Bronchial epithelial cell (primary cell): ENCODE results near the gene ASAP2. TPM values are rescaled to one million over a fixed set of nuclear protein-coding genes. Genes with fewer than 3 reads are reported as not detected.

Experiments
- DNase-seq: peaks from one replicate; pipeline ENCODE4 v3.0.0-alpha.2; 2010; ENCODE audit warnings: low read depth
- FAIRE-seq: peaks from 2 replicates; lab custom pipeline; 2011; peaks lifted over from hg19 to GRCh38; lab: Jason Lieb, UNC
- H3K27me3 ChIP-seq: 2 replicates; pipeline ENCODE4 v1.5.1; 2011; ENCODE audit warnings: low read length; ENCODE audit not compliant: control insufficient read depth, insufficient read depth
- H3K36me3 ChIP-seq: 2 replicates; pipeline ENCODE4 v1.5.1; 2011; ENCODE audit warnings: low read length; ENCODE audit not compliant: control insufficient read depth, insufficient read depth
- H3K4me3 ChIP-seq: 2 replicates; pipeline ENCODE4 v1.5.1; 2011; ENCODE audit warnings: mild to moderate bottlenecking, low read depth, low read length, control low read depth
- CTCF ChIP-seq: IDR thresholded peaks from 2 replicates; pipeline ENCODE4 v1.5.1; 2011; ENCODE audit warnings: mild to moderate bottlenecking, moderate library complexity, low read length, control low read depth, inconsistent platforms; ENCODE audit not compliant: insufficient read depth, severe bottlenecking
- total RNA-seq: library from RNA; depleted of rRNA; stranded (reverse); fragments of >200 nt; gene quantifications from 2 replicates; pipeline ENCODE4 v1.2.1, GENCODE V29; 2014

The ASAP2 gene
- total RNA-seq, 1 donor from 2014 or later = 25.5 TPM

GRCh38 chr2:9250498-9251153 is 44.0 kb downstream of the ASAP2 start:
- Histone ChIP-seq H3K27me3 (no peaks in the 10 kb centered on the region), H3K4me3 (no peak overlapping the region), H3K36me3 (no peaks in the 10 kb centered on the region)
- TF ChIP-seq CTCF = no peak
- FAIRE-seq = no peak
- DNase-seq = peak; percentile 61

GRCh38 chr2:9251154-9252001 is 44.8 kb downstream of the ASAP2 start:
- H3K27me3 ChIP-seq = no peaks in the 10 kb centered on the region
- DNase-seq (peak; percentile 77), FAIRE-seq (no peak)

GRCh38 chr2:9252002-9252357 is 45.4 kb downstream of the ASAP2 start:
- no peak overlapping the region for H3K4me3 ChIP-seq
- no peak for FAIRE-seq
- no peak for DNase-seq
- no peaks in the 10 kb centered on the region for H3K36me3 ChIP-seq
- TF ChIP-seq CTCF = no peak
- no peaks in the 10 kb centered on the region for H3K27me3 ChIP-seq

More at GRCh38 chr2:9251154-9252001, 44.8 kb downstream of the ASAP2 start:
- no peak for TF ChIP-seq CTCF
- Histone ChIP-seq H3K36me3 (no peaks in the 10 kb centered on the region), H3K4me3 (no peak overlapping the region)

- Histone ChIP-seq H3K36me3 (no peaks in the 10 kb centered on the region), H3K4me3 (no peak overlapping the region), H3K27me3 (no peaks in the 10 kb centered on the region)
- DNase-seq = no peak
- no peak for TF ChIP-seq CTCF
- FAIRE-seq = no peak
Measured at GRCh38 chr2:9255416-9255815, 48.8 kb downstream of the ASAP2 start.

GRCh38 chr2:9256147-9256546 is 49.5 kb downstream of the ASAP2 start:
- Histone ChIP-seq H3K4me3 (no peak overlapping the region), H3K27me3 (no peaks in the 10 kb centered on the region), H3K36me3 (no peaks in the 10 kb centered on the region)
- no peak for TF ChIP-seq CTCF
- DNase-seq = no peak
- FAIRE-seq = no peak
